ENCODE data around the gene ITGA2. TPM values are rescaled to one million over a fixed set of nuclear protein-coding genes. Genes with fewer than 3 reads are reported as not detected.

The ITGA2 gene
- total and polyA plus RNA-seq, 4 experiments from 2014 or later, result 0.30 to 1.6 (median 0.93) TPM

DNA sequence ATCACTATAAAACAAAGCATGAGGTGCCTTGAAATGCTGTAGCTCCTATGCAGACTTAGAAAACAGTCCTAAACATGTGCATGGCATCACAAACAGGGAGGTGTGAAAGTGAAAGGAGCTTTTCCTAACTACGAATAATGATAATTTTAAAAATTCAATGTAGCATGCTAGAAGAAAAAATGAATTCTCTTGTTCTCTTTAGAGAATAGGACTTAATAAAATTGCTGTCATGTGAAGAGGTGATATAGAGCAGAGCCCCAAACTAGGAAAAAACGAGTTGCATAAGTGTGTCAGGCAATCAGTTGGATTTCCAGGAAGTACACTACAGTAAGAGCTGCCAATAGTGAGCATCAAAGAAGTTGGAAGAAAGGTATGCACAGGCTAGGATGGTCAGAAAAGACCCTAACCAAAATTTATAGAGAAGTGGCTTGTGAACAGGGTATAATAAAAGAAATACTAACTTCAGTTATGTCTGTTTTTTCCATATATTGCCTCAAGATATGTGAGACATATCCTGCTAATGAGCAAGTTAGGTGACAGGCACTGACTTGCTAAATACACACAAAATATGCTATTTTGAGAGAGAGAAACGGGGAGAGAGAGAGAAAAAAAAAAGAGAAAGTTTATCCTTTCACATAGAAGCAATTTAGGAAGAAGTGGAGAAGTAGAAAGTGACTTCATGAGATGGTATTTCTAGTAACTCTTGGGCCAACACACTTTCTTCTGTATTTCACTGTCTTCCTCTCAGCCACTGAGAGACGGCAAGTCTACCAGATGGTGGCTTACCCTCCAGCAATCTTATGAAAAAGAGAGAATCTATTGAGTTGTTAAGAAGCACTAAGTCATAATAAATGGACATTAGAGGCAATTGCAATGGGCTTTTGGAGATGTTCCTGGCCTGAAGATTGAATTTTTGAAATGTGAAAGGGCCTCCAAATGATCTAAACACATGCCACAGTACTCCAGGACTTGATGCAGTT lies 18.0 kb downstream of the ITGA2 start:
- Histone ChIP-seq H3K4me1 (ENCODE audit: insufficient read depth, low read length) (peaks cover 12% of the 10 kb centered on the region), H3K4me3 (ENCODE audit: low read length in 2 of 2) (no peak overlapping the region), H3K27ac (ENCODE audit: low read depth, low read length) (no peak overlapping the region), H3K9me3 (ENCODE audit: control insufficient read depth in 1 of 2, low read length in 2 of 2) (no peaks in the 10 kb centered on the region), H3K36me3 (ENCODE audit: insufficient read depth, low read length) (no peaks in the 10 kb centered on the region), H3K27me3 (ENCODE audit: insufficient read depth, low read length) (no peaks in the 10 kb centered on the region)
- peak overlapping the region in 3 of 7 donors; percentile 34 to 54 (median 48) for H3K27ac Mint-ChIP-seq
- no peaks in the 10 kb centered on the region for H3K27me3 Mint-ChIP-seq
- H3K4me1 Mint-ChIP-seq, result peaks cover 15 to 34% (median 17%) of the 10 kb centered on the region in 4 donors
- POLR2A ChIA-PET (ENCODE audit: partially characterized antibody), result no interaction called here
- H3K36me3 Mint-ChIP-seq, result no peaks in the 10 kb centered on the region
- CTCF ChIA-PET (ENCODE audit: partially characterized antibody), result interaction anchor here (1.3 kb wide), 1 partner anchor 16 kb away, joined by 4 read pairs; no protein-coding TSS in a partner anchor
- no peak for DNase-seq
- intact Hi-C loops (cut with micrococcal nuclease), result no loop called here
- H3K4me3 Mint-ChIP-seq, result peak overlapping the region; percentile 16 to 76 (median 59)
- no peaks in the 10 kb centered on the region for H3K9me3 Mint-ChIP-seq

DNA sequence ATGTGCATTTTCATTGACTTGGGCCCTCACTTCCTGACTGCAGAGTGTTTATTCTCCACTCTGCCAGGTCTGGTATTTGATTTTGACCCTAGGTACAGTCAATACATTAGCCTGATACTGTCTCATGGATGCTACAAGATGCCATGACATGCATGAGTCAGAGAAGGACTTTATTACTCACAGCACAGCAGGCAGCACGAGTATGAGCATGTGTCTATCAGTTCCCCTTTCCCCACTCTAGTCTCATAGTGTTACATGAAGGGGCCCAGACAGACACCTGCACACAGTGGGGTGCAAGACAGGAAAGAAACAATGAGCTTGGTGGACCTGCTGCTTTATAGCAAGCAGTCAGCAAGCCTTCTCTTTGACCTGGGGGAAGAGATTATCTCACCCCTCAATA lies 19.6 kb downstream of the ITGA2 start:
- Histone ChIP-seq H3K27ac (ENCODE audit: low read depth, low read length) (no peak overlapping the region), H3K9me3 (ENCODE audit: control insufficient read depth in 1 of 2, low read length in 2 of 2) (no peaks in the 10 kb centered on the region), H3K36me3 (ENCODE audit: insufficient read depth, low read length) (no peaks in the 10 kb centered on the region), H3K27me3 (ENCODE audit: insufficient read depth, low read length) (no peaks in the 10 kb centered on the region), H3K4me1 (ENCODE audit: insufficient read depth, low read length) (peaks cover 12% of the 10 kb centered on the region), H3K4me3 (ENCODE audit: low read length in 2 of 2) (no peak overlapping the region)
- H3K27ac Mint-ChIP-seq, result no peak overlapping the region
- intact Hi-C loops (cut with micrococcal nuclease), result no loop called here
- POLR2A ChIA-PET (ENCODE audit: partially characterized antibody), result no interaction called here
- no peak overlapping the region for H3K4me3 Mint-ChIP-seq
- H3K9me3 Mint-ChIP-seq, result no peaks in the 10 kb centered on the region
- H3K36me3 Mint-ChIP-seq, result no peaks in the 10 kb centered on the region
- H3K27me3 Mint-ChIP-seq, result no peaks in the 10 kb centered on the region
- CTCF ChIA-PET (ENCODE audit: partially characterized antibody), result no interaction called here
- no peak for DNase-seq
- peaks cover 15 to 34% (median 17%) of the 10 kb centered on the region in 4 donors for H3K4me1 Mint-ChIP-seq

DNA sequence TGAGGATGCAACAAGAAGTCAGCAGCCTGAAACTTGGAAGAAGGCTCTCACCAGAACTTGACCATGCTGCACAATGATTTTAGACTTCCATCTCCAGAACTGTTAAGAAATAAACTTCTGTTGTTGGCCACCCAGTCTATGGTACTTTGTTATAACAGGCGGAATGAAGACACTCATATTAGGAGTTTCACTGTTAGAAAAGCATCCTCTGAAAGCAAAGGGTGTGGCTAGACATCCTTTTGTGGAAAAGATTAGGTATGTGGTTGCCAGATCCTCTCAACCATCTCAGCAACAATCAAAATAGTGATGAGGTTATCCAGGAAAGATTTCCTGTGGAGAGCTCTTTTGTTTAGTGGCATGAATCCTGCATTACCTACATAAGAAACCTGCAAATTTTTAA lies 20.7 kb downstream of the ITGA2 start:
- H3K27ac Mint-ChIP-seq, result no peak overlapping the region
- intact Hi-C loops (cut with micrococcal nuclease), result no loop called here
- CTCF ChIA-PET (ENCODE audit: partially characterized antibody), result no interaction called here
- no peaks in the 10 kb centered on the region for H3K9me3 ChIP-seq (ENCODE audit: control insufficient read depth in 1 of 2, low read length in 2 of 2)
- H3K4me1 ChIP-seq (ENCODE audit: insufficient read depth, low read length), result peaks cover 12% of the 10 kb centered on the region
- H3K4me1 Mint-ChIP-seq, result peaks cover 13 to 29% (median 16%) of the 10 kb centered on the region in 4 donors
- no peaks in the 10 kb centered on the region for H3K36me3 Mint-ChIP-seq
- H3K27me3 Mint-ChIP-seq, result no peaks in the 10 kb centered on the region
- POLR2A ChIA-PET (ENCODE audit: partially characterized antibody), result no interaction called here
- no peak overlapping the region for H3K27ac ChIP-seq (ENCODE audit: low read depth, low read length)
- H3K27me3 ChIP-seq (ENCODE audit: insufficient read depth, low read length), result no peaks in the 10 kb centered on the region
- H3K36me3 ChIP-seq (ENCODE audit: insufficient read depth, low read length), result no peaks in the 10 kb centered on the region
- H3K9me3 Mint-ChIP-seq, result no peaks in the 10 kb centered on the region
- no peak for DNase-seq
- H3K4me3 ChIP-seq (ENCODE audit: low read length in 2 of 2), result no peak overlapping the region
- no peak overlapping the region for H3K4me3 Mint-ChIP-seq

DNA sequence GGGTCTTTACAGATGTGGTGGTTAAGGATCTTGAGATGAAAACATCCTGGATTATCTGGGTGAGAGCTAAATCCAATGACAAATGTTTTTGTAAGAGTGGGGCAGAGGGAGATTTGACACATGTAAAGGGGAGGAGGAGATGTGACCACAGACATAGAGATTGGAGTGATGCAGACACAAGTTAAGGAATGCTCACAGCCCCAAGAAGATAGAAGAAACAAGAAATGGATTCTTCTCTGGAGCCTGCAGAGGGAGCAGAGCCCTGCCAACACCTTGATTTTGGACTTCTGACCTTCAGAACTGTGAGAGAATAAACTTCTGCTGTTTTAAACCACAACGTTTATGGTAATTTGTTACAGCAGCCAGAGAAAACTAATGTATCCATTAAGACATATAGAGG lies 21.7 kb downstream of the ITGA2 start:
- Mint-ChIP-seq H3K4me1 (peaks cover 8 to 21% (median 13%) of the 10 kb centered on the region in 4 donors), H3K36me3 (no peaks in the 10 kb centered on the region), H3K4me3 (no peak overlapping the region), H3K27ac (no peak overlapping the region), H3K27me3 (no peaks in the 10 kb centered on the region), H3K9me3 (peaks cover 0 to 1% (median 0%) of the 10 kb centered on the region in 8 donors)
- no peak overlapping the region for H3K4me3 ChIP-seq (ENCODE audit: low read length in 2 of 2)
- H3K27me3 ChIP-seq (ENCODE audit: insufficient read depth, low read length), result no peaks in the 10 kb centered on the region
- no peaks in the 10 kb centered on the region for H3K36me3 ChIP-seq (ENCODE audit: insufficient read depth, low read length)
- H3K9me3 ChIP-seq (ENCODE audit: control insufficient read depth in 1 of 2, low read length in 2 of 2), result no peaks in the 10 kb centered on the region
- H3K4me1 ChIP-seq (ENCODE audit: insufficient read depth, low read length), result peaks cover 12% of the 10 kb centered on the region
- no peak for DNase-seq
- ChIA-PET CTCF (ENCODE audit: partially characterized antibody) (no interaction called here), POLR2A (ENCODE audit: partially characterized antibody) (no interaction called here)
- intact Hi-C loops (cut with micrococcal nuclease), result no loop called here
- no peak overlapping the region for H3K27ac ChIP-seq (ENCODE audit: low read depth, low read length)

DNA sequence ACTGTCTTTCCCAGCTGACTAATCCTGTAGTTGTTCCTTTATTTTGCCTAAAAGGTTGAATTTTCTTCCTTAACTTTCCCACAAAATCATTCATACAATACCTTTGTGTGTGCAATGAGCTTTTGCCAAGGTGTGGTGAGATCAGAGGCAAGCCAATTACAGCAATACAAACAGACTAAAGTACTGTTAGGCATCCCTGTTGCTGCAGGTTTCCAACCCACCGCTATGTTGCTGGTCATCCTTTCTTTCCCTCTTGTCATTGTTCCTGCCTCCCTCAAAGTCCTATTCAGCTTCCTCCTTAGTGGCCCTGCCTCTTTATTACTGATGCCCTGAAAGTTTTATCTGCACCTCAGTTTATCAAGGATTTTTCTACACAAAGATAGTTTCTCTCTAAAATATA lies 22.1 kb downstream of the ITGA2 start:
- no peaks in the 10 kb centered on the region for H3K36me3 ChIP-seq (ENCODE audit: insufficient read depth, low read length)
- no peak for DNase-seq
- intact Hi-C loops (cut with micrococcal nuclease), result no loop called here
- no peak overlapping the region for H3K27ac ChIP-seq (ENCODE audit: low read depth, low read length)
- Mint-ChIP-seq H3K9me3 (peaks cover 0 to 3% (median 0%) of the 10 kb centered on the region in 8 donors), H3K4me3 (no peak overlapping the region), H3K27ac (peak overlapping the region in 1 of 7 donors; percentile 70), H3K27me3 (no peaks in the 10 kb centered on the region), H3K36me3 (no peaks in the 10 kb centered on the region), H3K4me1 (peaks cover 7 to 19% (median 13%) of the 10 kb centered on the region in 4 donors)
- CTCF ChIA-PET (ENCODE audit: partially characterized antibody), result no interaction called here
- no peak overlapping the region for H3K4me3 ChIP-seq (ENCODE audit: low read length in 2 of 2)
- POLR2A ChIA-PET (ENCODE audit: partially characterized antibody), result no interaction called here
- H3K27me3 ChIP-seq (ENCODE audit: insufficient read depth, low read length), result no peaks in the 10 kb centered on the region
- H3K4me1 ChIP-seq (ENCODE audit: insufficient read depth, low read length), result peaks cover 12% of the 10 kb centered on the region
- H3K9me3 ChIP-seq (ENCODE audit: control insufficient read depth in 1 of 2, low read length in 2 of 2), result no peaks in the 10 kb centered on the region

DNA sequence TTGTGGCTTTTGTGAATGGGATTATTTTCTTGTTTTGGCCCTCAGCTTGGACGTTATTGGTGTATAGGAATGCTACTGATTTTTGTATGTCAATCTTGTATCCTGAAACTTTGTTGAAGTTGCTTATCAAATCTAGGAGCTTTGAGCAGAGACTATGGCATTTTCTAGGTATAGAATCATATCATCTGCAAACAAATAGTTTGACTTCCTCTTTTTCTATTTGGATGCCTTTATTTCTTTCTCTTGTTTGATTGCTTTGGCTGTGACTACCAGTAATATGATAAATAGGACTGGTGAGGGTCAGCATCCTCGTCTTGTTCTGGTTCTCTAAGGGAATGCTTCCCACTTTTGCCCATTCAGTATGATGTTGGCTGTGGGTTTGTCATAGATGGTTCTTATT lies 24.7 kb downstream of the ITGA2 start:
- no peaks in the 10 kb centered on the region for H3K4me1 ChIP-seq (ENCODE audit: insufficient read depth, low read length)
- POLR2A ChIA-PET (ENCODE audit: partially characterized antibody), result no interaction called here
- no peak overlapping the region for H3K4me3 Mint-ChIP-seq
- no peaks in the 10 kb centered on the region for H3K27me3 Mint-ChIP-seq
- no peaks in the 10 kb centered on the region for H3K36me3 ChIP-seq (ENCODE audit: insufficient read depth, low read length)
- CTCF ChIA-PET (ENCODE audit: partially characterized antibody), result interaction anchor here (1.1 kb wide), 1 partner anchor 18 kb away, joined by 3 read pairs; no protein-coding TSS in a partner anchor
- peaks cover 0 to 3% (median 0%) of the 10 kb centered on the region in 8 donors for H3K9me3 Mint-ChIP-seq
- intact Hi-C loops (cut with micrococcal nuclease), result no loop called here
- H3K36me3 Mint-ChIP-seq, result no peaks in the 10 kb centered on the region
- no peaks in the 10 kb centered on the region for H3K4me1 Mint-ChIP-seq
- no peak overlapping the region for H3K4me3 ChIP-seq (ENCODE audit: low read length in 2 of 2)
- no peak overlapping the region for H3K27ac Mint-ChIP-seq
- H3K27ac ChIP-seq (ENCODE audit: low read depth, low read length), result no peak overlapping the region
- no peaks in the 10 kb centered on the region for H3K27me3 ChIP-seq (ENCODE audit: insufficient read depth, low read length)
- no peaks in the 10 kb centered on the region for H3K9me3 ChIP-seq (ENCODE audit: control insufficient read depth in 1 of 2, low read length in 2 of 2)
- DNase-seq, result no peak

DNA sequence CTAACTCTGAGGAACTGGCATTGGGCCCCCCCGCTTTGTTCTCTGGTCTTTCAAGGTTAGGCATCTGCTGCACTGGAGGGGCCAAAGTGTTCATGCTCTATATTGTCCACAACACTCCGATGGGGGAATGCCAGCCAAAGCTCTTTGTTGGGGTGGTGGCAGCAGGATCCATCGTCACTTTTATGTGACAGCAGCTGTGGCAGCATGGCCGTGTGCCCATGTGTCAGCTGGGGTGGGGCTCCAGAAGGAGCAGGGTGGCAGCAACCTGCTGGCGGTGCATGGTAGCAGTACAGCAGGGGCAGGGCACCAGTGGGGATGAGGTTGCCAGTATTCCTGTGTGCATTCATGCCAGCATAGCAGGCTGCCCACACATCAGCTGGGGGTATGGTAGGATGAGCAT lies 28.2 kb downstream of the ITGA2 start:
- no peak overlapping the region for H3K27ac Mint-ChIP-seq
- no peak overlapping the region for H3K4me3 Mint-ChIP-seq

More for the DNA sequence above, 28.2 kb downstream of the ITGA2 start:
- no peaks in the 10 kb centered on the region for H3K9me3 ChIP-seq (ENCODE audit: control insufficient read depth in 1 of 2, low read length in 2 of 2)
- H3K9me3 Mint-ChIP-seq, result peaks cover 0 to 3% (median 0%) of the 10 kb centered on the region in 8 donors
- intact Hi-C loops (cut with micrococcal nuclease), result no loop called here
- no peaks in the 10 kb centered on the region for H3K36me3 ChIP-seq (ENCODE audit: insufficient read depth, low read length)
- POLR2A ChIA-PET (ENCODE audit: partially characterized antibody), result no interaction called here
- DNase-seq, result no peak
- peaks cover 0 to 2% of the 10 kb centered on the region in 2 donors for H3K27me3 Mint-ChIP-seq
- H3K27ac ChIP-seq (ENCODE audit: low read depth, low read length), result no peak overlapping the region
- H3K36me3 Mint-ChIP-seq, result no peaks in the 10 kb centered on the region
- no peaks in the 10 kb centered on the region for H3K4me1 Mint-ChIP-seq
- H3K4me3 ChIP-seq (ENCODE audit: low read length in 2 of 2), result no peak overlapping the region
- CTCF ChIA-PET (ENCODE audit: partially characterized antibody), result no interaction called here
- no peaks in the 10 kb centered on the region for H3K27me3 ChIP-seq (ENCODE audit: insufficient read depth, low read length)
- no peaks in the 10 kb centered on the region for H3K4me1 ChIP-seq (ENCODE audit: insufficient read depth, low read length)

All from CD4-positive, alpha-beta memory T cell (primary cell).